HepG2 (cell line): ENCODE measurements around the gene VGF. TPM values are rescaled to one million over a fixed set of nuclear protein-coding genes. Genes with fewer than 3 reads are reported as not detected.

ENCODE experiments used
- ARID2 ChIP-seq: sonication (generic); formaldehyde crosslinking; IDR thresholded peaks from 2 replicates; pipeline ENCODE4 v1.8.1; 2022; ENCODE audit warnings: mild to moderate bottlenecking, missing genetic modification reagents, borderline replicate concordance
- CBFB ChIP-seq: sonication (generic); formaldehyde crosslinking; IDR thresholded peaks from 2 replicates; pipeline ENCODE4 v1.4.0; 2020; ENCODE audit warnings: missing genetic modification reagents
- CHD4 ChIP-seq: fragments of 200-600 bp; sonication (generic); IDR thresholded peaks from 2 replicates; pipeline ENCODE4 v1.7.0; 2017; ENCODE audit warnings: mild to moderate bottlenecking, low read length, borderline replicate concordance
- FOXP1 ChIP-seq, 2 experiments: fragments of 450-650 bp in 1 of 2; IDR thresholded peaks; 2 replicates each; pipeline ENCODE4 v1.6.1; 2017 to 2018; ENCODE audit warnings: antibody characterized with exemption in 1 of 2
- GLI4 ChIP-seq: sonication (generic); formaldehyde crosslinking; IDR thresholded peaks from 2 replicates; pipeline ENCODE4 v1.5.1; 2020; ENCODE audit warnings: missing genetic modification reagents, mild to moderate bottlenecking, moderate library complexity, borderline replicate concordance
- HDAC2 ChIP-seq: sonication (generic); formaldehyde crosslinking; IDR thresholded peaks from 2 replicates; pipeline ENCODE4 v1.4.0; 2020; ENCODE audit warnings: missing genetic modification reagents
- HNRNPK ChIP-seq: fragments of 200-400 bp; formaldehyde crosslinking; IDR thresholded peaks from 2 replicates; pipeline ENCODE4 v1.6.1; 2018; ENCODE audit warnings: low read length, low read depth, moderate library complexity, mild to moderate bottlenecking; ENCODE audit not compliant: poor library complexity, severe bottlenecking
- KDM3A ChIP-seq: IDR thresholded peaks from 2 replicates; pipeline ENCODE4 v1.6.1; 2018; ENCODE audit warnings: low read depth, missing compliant biosample characterization
- KDM5A ChIP-seq: fragments of 200-600 bp; sonication (generic); IDR thresholded peaks from 2 replicates; pipeline ENCODE4 v1.7.0; 2018; ENCODE audit warnings: antibody characterized with exemption, mild to moderate bottlenecking, low read length, borderline replicate concordance
- KLF12 ChIP-seq: sonication (generic); formaldehyde crosslinking; IDR thresholded peaks from 2 replicates; pipeline ENCODE4 v1.4.0; 2020; ENCODE audit warnings: missing genetic modification reagents, borderline replicate concordance
- MBD4 ChIP-seq: IDR thresholded peaks from 2 replicates; pipeline ENCODE4 v1.6.1; 2012; ENCODE audit warnings: low read length, inconsistent platforms, borderline replicate concordance
- MZF1 ChIP-seq: sonication (generic); formaldehyde crosslinking; IDR thresholded peaks from 2 replicates; pipeline ENCODE4 v1.8.1; 2023; ENCODE audit warnings: mild to moderate bottlenecking, missing genetic modification reagents, borderline replicate concordance
- NFE2L2 ChIP-seq: fragments of 150-350 bp; IDR thresholded peaks from 2 replicates; pipeline ENCODE4 v1.6.1; 2014; ENCODE audit warnings: low read length
- PAX8 ChIP-seq: sonication (generic); formaldehyde crosslinking; IDR thresholded peaks from 2 replicates; pipeline ENCODE4 v1.8.0; 2022; ENCODE audit warnings: mild to moderate bottlenecking, missing genetic modification reagents, borderline replicate concordance
- PLSCR1 ChIP-seq: sonication (generic); formaldehyde crosslinking; IDR thresholded peaks from 2 replicates; pipeline ENCODE4 v1.5.0; 2020; ENCODE audit warnings: missing genetic modification reagents, mild to moderate bottlenecking, borderline replicate concordance
- RAD51 ChIP-seq: fragments of 450-650 bp; IDR thresholded peaks from 2 replicates; pipeline ENCODE4 v1.6.1; 2016; ENCODE audit warnings: borderline replicate concordance
- REL ChIP-seq: sonication (generic); formaldehyde crosslinking; conservative IDR thresholded peaks from 2 replicates; pipeline ENCODE4 v1.8.0; 2022; ENCODE audit warnings: mild to moderate bottlenecking, missing genetic modification reagents, moderate library complexity
- TCF7L2 ChIP-seq: IDR thresholded peaks from 2 replicates; pipeline ENCODE4 v1.6.1; 2011; ENCODE audit warnings: mild to moderate bottlenecking, low read depth, low read length, moderate library complexity
- TRIM24 ChIP-seq: sonication (generic); formaldehyde crosslinking; IDR thresholded peaks from 2 replicates; pipeline ENCODE4 v1.8.0; 2022; ENCODE audit warnings: mild to moderate bottlenecking, missing genetic modification reagents
- XRCC5 ChIP-seq: fragments of 200-400 bp; formaldehyde crosslinking; optimal IDR thresholded peaks from 2 replicates; pipeline ENCODE3; 2017; ENCODE audit warnings: mild to moderate bottlenecking, low read length
- ZFYVE20 ChIP-seq: sonication (generic); formaldehyde crosslinking; IDR thresholded peaks from 2 replicates; pipeline ENCODE4 v1.8.0; 2023; ENCODE audit warnings: low read depth, mild to moderate bottlenecking, moderate library complexity, missing genetic modification reagents, borderline replicate concordance
- ZNF205 ChIP-seq: IDR thresholded peaks from 2 replicates; pipeline ENCODE4 v1.6.1; 2018; ENCODE audit warnings: missing biosample characterization, missing genetic modification reagents
- ZNF207 ChIP-seq: fragments of 450-650 bp; IDR thresholded peaks from 2 replicates; pipeline ENCODE4 v1.6.1; 2016; ENCODE audit warnings: antibody characterized with exemption, borderline replicate concordance
- ZNF460 ChIP-seq: sonication (generic); formaldehyde crosslinking; IDR thresholded peaks from 2 replicates; pipeline ENCODE4 v1.5.1; 2020; ENCODE audit warnings: missing genetic modification reagents, mild to moderate bottlenecking, borderline replicate concordance
- ZNF672 ChIP-seq: sonication (generic); formaldehyde crosslinking; IDR thresholded peaks from 2 replicates; pipeline ENCODE4 v1.8.1; 2022; ENCODE audit warnings: missing genetic modification reagents
- ZNF737 ChIP-seq: sonication (generic); formaldehyde crosslinking; IDR thresholded peaks from 2 replicates; pipeline ENCODE4 v1.5.0; 2020; ENCODE audit warnings: missing genetic modification reagents, mild to moderate bottlenecking, borderline replicate concordance
- ZNF780A ChIP-seq: sonication (generic); formaldehyde crosslinking; IDR thresholded peaks from 2 replicates; pipeline ENCODE4 v1.8.0; 2022; ENCODE audit warnings: mild to moderate bottlenecking, missing genetic modification reagents, moderate library complexity
- ZSCAN29 ChIP-seq: sonication (generic); formaldehyde crosslinking; conservative IDR thresholded peaks from 2 replicates; pipeline ENCODE4 v1.4.0; 2020; ENCODE audit warnings: mild to moderate bottlenecking, missing genetic modification reagents
- polyA plus RNA-seq, 8 experiments: library from polyadenylated mRNA; depleted of rRNA in 3 of 8; stranded (reverse) in 7 of 8; unstranded in 1 of 8; fragments of >200 nt; fragmentation: Illumina TruSeq in 4 of 8; extraction: Trizol in 4 of 8; gene quantifications; 2 replicates each; pipeline versions ENCODE4 v1.2.1 to v1.2.3, GENCODE V29; 2011 to 2016; ENCODE audit warnings: low read depth in 4 of 8, missing spikeins in 1 of 8, mixed read lengths in 1 of 8; ENCODE audit not compliant: insufficient read depth in 1 of 8
- total RNA-seq, 5 experiments: library from RNA; depleted of rRNA; stranded (reverse); fragments of >200 nt; fragmentation: Illumina TruSeq; extraction: Trizol; gene quantifications; 2 replicates each; pipeline ENCODE4 v1.2.3, GENCODE V29; 2016; ENCODE audit warnings: low read depth in 1 of 5
- TF ChIP-seq, protein P1 (sequence below): sonication (generic); formaldehyde crosslinking; IDR thresholded peaks from 2 replicates; pipeline ENCODE4 v1.5.0; 2020; ENCODE audit warnings: missing genetic modification reagents, mild to moderate bottlenecking, borderline replicate concordance
- TF ChIP-seq, protein P2 (sequence below): sonication (generic); formaldehyde crosslinking; IDR thresholded peaks from 2 replicates; pipeline ENCODE4 v1.4.0; 2020; ENCODE audit warnings: missing genetic modification reagents

The VGF gene
- total and polyA plus RNA-seq, 2 of the 13 experiments (the other 11 are each of a cell fraction or from before 2014, with no cell fraction given): 0.12 to 0.46 TPM

DNA sequence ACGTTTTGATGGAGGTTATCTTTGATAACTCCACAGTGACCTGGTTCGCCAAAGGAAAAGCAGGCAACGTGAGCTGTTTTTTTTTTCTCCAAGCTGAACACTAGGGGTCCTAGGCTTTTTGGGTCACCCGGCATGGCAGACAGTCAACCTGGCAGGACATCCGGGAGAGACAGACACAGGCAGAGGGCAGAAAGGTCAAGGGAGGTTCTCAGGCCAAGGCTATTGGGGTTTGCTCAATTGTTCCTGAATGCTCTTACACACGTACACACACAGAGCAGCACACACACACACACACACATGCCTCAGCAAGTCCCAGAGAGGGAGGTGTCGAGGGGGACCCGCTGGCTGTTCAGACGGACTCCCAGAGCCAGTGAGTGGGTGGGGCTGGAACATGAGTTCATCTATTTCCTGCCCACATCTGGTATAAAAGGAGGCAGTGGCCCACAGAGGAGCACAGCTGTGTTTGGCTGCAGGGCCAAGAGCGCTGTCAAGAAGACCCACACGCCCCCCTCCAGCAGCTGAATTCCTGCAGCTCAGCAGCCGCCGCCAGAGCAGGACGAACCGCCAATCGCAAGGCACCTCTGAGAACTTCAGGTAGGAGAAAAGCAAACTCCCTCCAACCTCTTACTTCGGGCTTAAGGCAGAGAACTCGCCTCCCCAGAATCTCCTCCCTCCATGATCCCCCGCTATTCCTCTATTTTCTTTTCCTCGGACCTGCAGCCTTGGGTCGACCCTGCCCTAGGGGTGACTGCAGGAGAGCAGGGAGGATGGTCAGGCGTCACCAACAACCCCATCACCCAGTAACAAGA is 38.5 kb downstream of the VGF start, which contains the start of gene SERPINE1 (continued):
- TF ChIP-seq ARID2 (CRISPR knock-in tag): 0 out of 2 replicates have a peak, but pooled peaks have one; percentile 84
- TF ChIP-seq TRIM24 (CRISPR knock-in tag): no peak
- TF ChIP-seq HNRNPK: no peak
- no peak; the same call in 1 of the 2 replicates for TF ChIP-seq ZNF205 (CRISPR knock-in tag)
- no peak for TF ChIP-seq TCF7L2
- TF ChIP-seq XRCC5: peak; percentile 78
- TF ChIP-seq HDAC2 (CRISPR knock-in tag): peak; percentile 77
- no peak for TF ChIP-seq RAD51
- TF ChIP-seq, protein P1, sequence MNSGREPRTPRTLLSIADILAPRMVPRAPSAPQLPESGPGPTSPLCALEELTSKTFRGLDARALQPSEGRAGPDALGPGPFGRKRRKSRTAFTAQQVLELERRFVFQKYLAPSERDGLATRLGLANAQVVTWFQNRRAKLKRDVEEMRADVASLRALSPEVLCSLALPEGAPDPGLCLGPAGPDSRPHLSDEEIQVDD: no peak
- TF ChIP-seq GLI4 (CRISPR knock-in tag): peak; percentile 3; the same call in 1 of the 2 replicates
- peak; percentile 33; the same call in 1 of the 2 replicates for TF ChIP-seq CBFB (CRISPR knock-in tag)
- 0 out of 2 replicates have a peak, but pooled peaks have one; percentile 16 for TF ChIP-seq MZF1
- TF ChIP-seq NFE2L2: no peak
- TF ChIP-seq REL (CRISPR knock-in tag): peak; percentile 47; the same call in 1 of the 2 replicates
- TF ChIP-seq ZNF460: no peak; the same call in 1 of the 2 replicates
- TF ChIP-seq ZSCAN29 (CRISPR knock-in tag): peak; percentile 76; the same call in 1 of the 2 replicates
- no peak for TF ChIP-seq PLSCR1 (CRISPR knock-in tag)
- TF ChIP-seq ZFYVE20 (CRISPR knock-in tag): no peak
- peak; percentile 67 for TF ChIP-seq FOXP1 (IDR thresholded peaks at IDR 0.05)
- peak; percentile 83 for TF ChIP-seq FOXP1 (CRISPR knock-in tag; IDR thresholded peaks at IDR 0.05)
- peak; percentile 73; the same call in 1 of the 2 replicates for TF ChIP-seq CHD4
- no peak for TF ChIP-seq PAX8 (CRISPR knock-in tag)
- TF ChIP-seq KDM3A (CRISPR knock-in tag): no peak
- TF ChIP-seq, protein P2, sequence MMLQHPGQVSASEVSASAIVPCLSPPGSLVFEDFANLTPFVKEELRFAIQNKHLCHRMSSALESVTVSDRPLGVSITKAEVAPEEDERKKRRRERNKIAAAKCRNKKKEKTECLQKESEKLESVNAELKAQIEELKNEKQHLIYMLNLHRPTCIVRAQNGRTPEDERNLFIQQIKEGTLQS (CRISPR knock-in tag): peak; percentile 25; the same call in 1 of the 2 replicates
- no peak for TF ChIP-seq ZNF780A (CRISPR knock-in tag)
- no peak for TF ChIP-seq MBD4
- TF ChIP-seq KDM5A: no peak; the same call in 1 of the 2 replicates
- no peak for TF ChIP-seq ZNF737 (CRISPR knock-in tag)
- TF ChIP-seq ZNF672 (CRISPR knock-in tag): no peak
- no peak for TF ChIP-seq ZNF207
- 0 out of 2 replicates have a peak, but pooled peaks have one; percentile 44 for TF ChIP-seq KLF12 (CRISPR knock-in tag)
